D721Med (cell line): ENCODE data around the gene SMIM10L2A.
"Not testable (repeated sequence)": the region's sequence is repeated elsewhere in the genome, so short reads cannot be mapped to it uniquely, and the experiment has no call there.

Experiments
- DNase-seq: peaks from one replicate; pipeline ENCODE4 v3.0.0; 2011; ENCODE audit warnings: low spot score; ENCODE audit not compliant: insufficient read length
- FAIRE-seq: peaks from 2 replicates; lab custom pipeline; 2011; peaks lifted over from hg19 to GRCh38; lab: Jason Lieb, UNC
- TF ChIP-seq, protein P1 (sequence below): IDR thresholded peaks from 2 replicates; pipeline ENCODE4 v1.5.1; 2012; ENCODE audit warnings: mild to moderate bottlenecking, control low read depth; ENCODE audit not compliant: insufficient read depth; ENCODE audit errors: missing control alignments

The SMIM10L2A gene

DNA sequence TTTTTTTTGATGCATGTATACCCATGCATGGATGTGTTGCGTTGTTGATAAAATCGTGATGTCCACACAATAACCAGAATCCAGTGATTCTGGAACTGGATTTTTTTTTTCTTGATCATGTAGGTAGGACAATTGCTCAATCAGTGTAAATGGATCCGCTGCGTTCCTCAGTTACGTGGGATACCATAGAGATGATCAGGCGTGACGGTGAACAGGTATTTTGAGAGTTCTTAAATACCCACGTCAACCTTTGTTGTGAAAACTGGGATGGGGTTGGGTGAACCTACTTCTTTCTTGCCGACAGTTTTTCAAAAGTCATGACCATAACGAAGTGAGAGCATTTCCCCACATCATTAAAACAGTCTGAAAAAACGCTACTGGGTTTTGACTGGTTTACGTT is 913 bp upstream of the SMIM10L2A start:
- TF ChIP-seq, protein P1, sequence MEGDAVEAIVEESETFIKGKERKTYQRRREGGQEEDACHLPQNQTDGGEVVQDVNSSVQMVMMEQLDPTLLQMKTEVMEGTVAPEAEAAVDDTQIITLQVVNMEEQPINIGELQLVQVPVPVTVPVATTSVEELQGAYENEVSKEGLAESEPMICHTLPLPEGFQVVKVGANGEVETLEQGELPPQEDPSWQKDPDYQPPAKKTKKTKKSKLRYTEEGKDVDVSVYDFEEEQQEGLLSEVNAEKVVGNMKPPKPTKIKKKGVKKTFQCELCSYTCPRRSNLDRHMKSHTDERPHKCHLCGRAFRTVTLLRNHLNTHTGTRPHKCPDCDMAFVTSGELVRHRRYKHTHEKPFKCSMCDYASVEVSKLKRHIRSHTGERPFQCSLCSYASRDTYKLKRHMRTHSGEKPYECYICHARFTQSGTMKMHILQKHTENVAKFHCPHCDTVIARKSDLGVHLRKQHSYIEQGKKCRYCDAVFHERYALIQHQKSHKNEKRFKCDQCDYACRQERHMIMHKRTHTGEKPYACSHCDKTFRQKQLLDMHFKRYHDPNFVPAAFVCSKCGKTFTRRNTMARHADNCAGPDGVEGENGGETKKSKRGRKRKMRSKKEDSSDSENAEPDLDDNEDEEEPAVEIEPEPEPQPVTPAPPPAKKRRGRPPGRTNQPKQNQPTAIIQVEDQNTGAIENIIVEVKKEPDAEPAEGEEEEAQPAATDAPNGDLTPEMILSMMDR: no peak
- DNase-seq (no peak), FAIRE-seq (peak; percentile 90)

DNA sequence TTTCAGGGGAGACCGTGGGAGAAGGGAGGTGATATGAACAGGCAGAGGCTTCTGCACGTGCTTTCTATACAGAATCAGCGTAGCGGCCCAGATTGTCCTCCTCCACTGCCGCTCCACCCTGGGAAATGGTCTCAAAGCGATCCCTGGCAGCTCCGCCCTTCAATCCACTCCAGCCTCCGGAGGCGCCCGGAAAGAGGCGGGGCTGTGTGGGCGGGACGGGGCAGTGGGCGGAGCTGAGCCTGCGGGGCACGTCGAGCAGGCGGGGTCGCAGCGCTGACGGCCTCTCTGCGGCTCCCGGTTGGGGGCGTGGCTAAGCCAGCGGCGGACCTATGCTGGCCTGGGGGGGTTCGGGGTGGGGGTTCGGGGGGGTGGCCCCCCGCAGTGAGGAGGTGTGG is 210 bp upstream of the SMIM10L2A start:
- TF ChIP-seq, protein P1: no peak
- DNase-seq (peak; percentile 33), FAIRE-seq (no peak)

- FAIRE-seq, DNase-seq: not testable (repeated sequence)
Measured at GRCh38 chrX:135422810-135423168, 1.0 kb downstream of the SMIM10L2A start.

GRCh38 chrX:135423173-135423864 is 1.6 kb downstream of the SMIM10L2A start:
- not testable (repeated sequence) for DNase-seq, FAIRE-seq

DNA sequence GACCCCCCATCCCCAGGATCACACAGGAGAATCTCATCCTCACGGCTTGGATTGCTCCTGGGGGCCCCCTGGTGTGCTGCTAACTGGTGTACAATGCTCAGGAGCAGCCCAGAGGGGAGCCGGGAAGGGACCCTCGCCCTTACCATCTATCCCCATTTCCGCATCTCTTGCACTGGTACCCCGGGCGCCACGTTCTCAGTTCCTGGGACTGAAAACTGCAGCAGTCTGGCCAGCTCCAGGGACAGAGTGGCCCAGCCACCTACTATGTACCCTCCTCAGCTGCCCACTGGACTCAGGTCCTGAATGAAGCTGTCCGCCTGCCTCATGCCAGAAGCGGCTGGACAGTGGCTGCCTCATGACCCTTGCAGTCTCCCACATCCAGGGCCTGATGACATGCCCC is 2.7 kb downstream of the SMIM10L2A start:
- FAIRE-seq: no peak
- DNase-seq: no peak
- TF ChIP-seq, protein P1: no peak

DNA sequence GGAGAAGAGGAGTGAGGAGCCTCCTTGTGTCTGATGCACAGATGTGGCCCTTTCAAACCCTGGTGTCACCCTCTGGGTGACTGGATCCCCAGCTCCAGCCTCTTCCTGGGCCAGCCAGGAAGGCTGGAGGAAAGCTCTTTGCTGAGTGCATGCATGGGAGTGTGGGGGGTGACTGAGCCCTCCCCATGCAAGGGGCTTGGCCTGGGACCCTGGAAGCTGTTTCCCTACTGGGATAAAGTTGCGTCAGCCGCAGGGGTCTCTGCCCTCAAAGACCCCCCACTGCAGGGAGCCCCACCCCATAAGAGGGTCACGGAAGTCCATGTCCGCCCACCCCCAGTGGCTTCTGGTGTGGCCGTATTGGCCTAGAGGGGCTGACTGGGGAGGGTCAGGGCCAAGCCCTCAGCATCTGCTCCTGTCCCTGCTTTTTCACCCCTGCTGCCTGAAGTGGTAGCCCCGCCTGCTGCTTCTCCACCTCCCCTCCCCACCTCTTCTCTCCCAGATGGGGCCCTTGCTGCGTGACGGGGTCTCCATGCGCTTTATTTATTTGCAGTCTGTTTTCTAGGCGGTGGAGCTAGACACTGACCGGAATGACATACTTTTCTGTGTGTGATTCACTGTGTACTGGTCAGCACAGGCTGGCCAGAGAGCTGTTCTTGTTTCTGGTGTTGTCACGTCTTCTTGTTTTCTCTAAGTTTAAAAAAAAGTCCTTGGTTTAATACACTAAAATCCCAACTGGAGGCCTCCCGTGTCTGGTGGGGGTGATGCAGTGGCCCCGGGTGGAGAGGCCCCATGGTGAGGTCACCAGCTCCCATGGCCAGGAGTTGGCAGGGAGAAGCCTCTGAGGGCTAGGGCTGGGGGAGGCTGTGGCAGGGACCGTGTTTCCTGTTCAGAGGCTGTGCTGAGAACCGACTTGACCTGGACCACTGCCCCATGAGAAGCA is 3.6 kb downstream of the SMIM10L2A start:
- FAIRE-seq: no peak
- DNase-seq: no peak
- TF ChIP-seq, protein P1: no peak

GRCh38 chrX:135429429-135429828 is 7.7 kb downstream of the SMIM10L2A start:
- TF ChIP-seq, protein P1: no peak
- FAIRE-seq (no peak), DNase-seq (no peak)

DNA sequence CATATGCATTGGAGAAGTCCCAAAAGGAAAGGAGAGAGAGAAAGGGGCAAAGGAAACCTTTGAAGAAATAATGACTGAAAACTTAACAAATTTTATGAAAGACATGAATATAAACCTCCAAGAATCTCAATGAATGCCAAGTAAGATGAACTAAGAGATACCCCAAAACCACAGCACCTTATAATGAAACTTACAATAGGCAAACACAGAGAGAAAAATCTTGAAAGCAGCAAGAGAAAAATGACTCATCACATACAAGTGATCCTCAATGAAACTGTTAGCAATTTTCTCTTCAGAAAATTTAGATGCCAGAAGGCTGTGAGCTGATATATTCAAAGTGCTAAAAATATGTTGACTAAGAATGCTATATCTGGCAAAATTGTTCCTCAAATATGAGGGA is 10.1 kb downstream of the SMIM10L2A start:
- DNase-seq: no peak
- TF ChIP-seq, protein P1: no peak
- peak; percentile 72 for FAIRE-seq
